GM19455 (cell line): Measurements from ENCODE around the gene MADD.

Experiments
- ATAC-seq: cut with Tn5 transposase; IDR thresholded peaks from one replicate; pipeline ENCODE4 v1.9.1; 2021; ENCODE audit not compliant: unreplicated experiment

The MADD gene

GRCh38 chr11:47378010-47378835, 108.3 kb downstream of the MADD start, which contains the start of gene SPI1:
SPI1 (minus strand) TSS chr11:47378547; CDS start chr11:47378353, 194 bp downstream.
- ATAC-seq, result peak; percentile 76

DNA sequence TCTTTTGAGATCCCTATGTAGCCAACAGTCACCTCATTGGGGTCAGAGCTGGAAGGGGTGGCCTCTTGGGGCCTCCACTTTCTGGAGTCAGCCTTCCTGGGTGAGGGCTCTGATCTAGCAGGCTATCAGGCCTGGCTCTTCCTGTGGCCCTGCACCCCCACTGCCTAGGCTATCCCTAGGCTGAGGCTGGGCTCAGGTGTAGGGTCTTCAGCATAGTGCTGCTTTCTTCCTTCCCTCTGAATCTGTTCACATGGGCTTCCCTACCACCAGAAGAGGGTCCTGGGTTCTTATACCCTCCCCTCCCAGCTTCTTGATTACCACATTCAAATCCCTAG, 108.9 kb downstream of the MADD start:
- peak; percentile 5 for ATAC-seq

DNA sequence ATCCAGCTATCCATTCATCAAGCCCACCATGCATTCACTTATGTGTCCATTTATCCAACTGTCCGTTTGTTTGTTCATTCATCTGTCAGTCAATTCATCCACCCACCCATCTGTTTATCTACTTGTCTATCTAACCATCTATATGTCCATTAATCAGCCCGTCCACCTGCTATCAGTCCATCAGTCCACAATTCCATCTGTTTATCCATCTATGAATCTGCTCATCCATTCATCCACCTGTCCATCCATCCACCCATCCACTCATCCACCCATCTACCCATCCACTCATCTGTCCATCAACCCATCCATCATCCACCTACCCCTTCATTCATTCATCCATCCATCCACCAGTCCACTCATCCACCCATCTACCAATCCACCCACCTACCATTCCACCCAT, 109.4 kb downstream of the MADD start:
- ATAC-seq, result no peak
